ENCODE results near the gene ARHGEF5.
"Not testable (repeated sequence)": the region's sequence is repeated elsewhere in the genome, so short reads cannot be mapped to it uniquely, and the experiment has no call there.

The ARHGEF5 gene

DNA sequence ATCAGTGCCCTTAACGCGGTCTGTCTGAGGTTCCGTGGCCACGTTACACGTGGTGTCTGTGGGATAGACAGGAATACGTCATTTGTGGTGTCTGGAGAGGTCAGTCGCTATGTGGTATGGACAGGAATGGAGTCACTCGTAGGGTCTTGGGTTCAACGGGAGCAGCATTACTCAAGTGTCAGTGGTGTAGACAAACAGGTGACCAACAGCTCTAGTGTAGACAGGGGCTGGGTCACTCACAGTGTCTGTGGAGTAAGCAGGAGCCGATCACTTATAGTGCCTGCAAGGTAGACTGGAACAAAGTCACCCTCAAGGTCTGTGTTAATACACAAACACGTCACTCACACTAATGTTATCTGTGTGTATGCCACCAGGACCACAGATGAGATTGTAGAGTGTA lies 1.7 kb downstream of the ARHGEF5 start:
- H3K27me3 Mint-ChIP-seq (ENCODE audit: low read depth); H3K27ac Mint-ChIP-seq; H3K36me3 Mint-ChIP-seq (ENCODE audit: low read depth); H3K9me3 Mint-ChIP-seq; H3K4me1 Mint-ChIP-seq; H3K4me3 Mint-ChIP-seq: not testable (repeated sequence)

- H3K4me3 Mint-ChIP-seq; H3K4me1 Mint-ChIP-seq; H3K27me3 Mint-ChIP-seq (ENCODE audit: low read depth); H3K36me3 Mint-ChIP-seq (ENCODE audit: low read depth); H3K27ac Mint-ChIP-seq; H3K9me3 Mint-ChIP-seq: not testable (repeated sequence)
Measured at GRCh38 chr7:144362061-144362460, 6.9 kb downstream of the ARHGEF5 start.

- not testable (repeated sequence) for H3K4me1 Mint-ChIP-seq; H3K9me3 Mint-ChIP-seq; H3K36me3 Mint-ChIP-seq (ENCODE audit: low read depth); H3K27me3 Mint-ChIP-seq (ENCODE audit: low read depth); H3K27ac Mint-ChIP-seq; H3K4me3 Mint-ChIP-seq
Measured at GRCh38 chr7:144365523-144365922, 10.3 kb downstream of the ARHGEF5 start.

- not testable (repeated sequence) for H3K27me3 Mint-ChIP-seq (ENCODE audit: low read depth)
Measured at GRCh38 chr7:144367250-144367649, 12.0 kb downstream of the ARHGEF5 start.

DNA sequence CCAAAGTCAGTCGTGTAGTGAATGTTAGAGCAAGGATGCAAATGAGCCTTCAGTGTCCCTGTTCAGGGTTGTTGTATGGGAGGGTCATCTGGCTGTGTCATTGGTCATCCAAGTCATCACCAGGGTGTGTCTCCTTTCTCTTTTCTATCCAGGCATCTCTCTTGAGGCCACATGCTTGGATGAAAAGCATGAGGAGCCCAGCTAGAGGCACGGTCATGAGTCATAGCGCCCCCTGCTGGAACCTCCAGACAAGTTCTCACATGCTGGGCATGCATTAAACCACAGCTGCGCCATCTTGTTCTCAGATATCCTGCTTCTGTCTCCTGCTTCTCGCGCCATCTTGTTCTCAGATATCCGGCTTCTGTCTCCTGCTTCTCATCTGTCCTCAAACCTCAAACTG lies 14.0 kb downstream of the ARHGEF5 start:
- not testable (repeated sequence) for H3K4me1 Mint-ChIP-seq; H3K36me3 Mint-ChIP-seq (ENCODE audit: low read depth); H3K4me3 Mint-ChIP-seq; H3K9me3 Mint-ChIP-seq; H3K27me3 Mint-ChIP-seq (ENCODE audit: low read depth); H3K27ac Mint-ChIP-seq

More at GRCh38 chr7:144367250-144367649, 12.0 kb downstream of the ARHGEF5 start:
- H3K27ac Mint-ChIP-seq; H3K36me3 Mint-ChIP-seq (ENCODE audit: low read depth); H3K9me3 Mint-ChIP-seq; H3K4me3 Mint-ChIP-seq; H3K4me1 Mint-ChIP-seq: not testable (repeated sequence)

GRCh38 chr7:144378651-144379050 lies 23.4 kb downstream of the ARHGEF5 start:
- TF ChIP-seq, protein P1, sequence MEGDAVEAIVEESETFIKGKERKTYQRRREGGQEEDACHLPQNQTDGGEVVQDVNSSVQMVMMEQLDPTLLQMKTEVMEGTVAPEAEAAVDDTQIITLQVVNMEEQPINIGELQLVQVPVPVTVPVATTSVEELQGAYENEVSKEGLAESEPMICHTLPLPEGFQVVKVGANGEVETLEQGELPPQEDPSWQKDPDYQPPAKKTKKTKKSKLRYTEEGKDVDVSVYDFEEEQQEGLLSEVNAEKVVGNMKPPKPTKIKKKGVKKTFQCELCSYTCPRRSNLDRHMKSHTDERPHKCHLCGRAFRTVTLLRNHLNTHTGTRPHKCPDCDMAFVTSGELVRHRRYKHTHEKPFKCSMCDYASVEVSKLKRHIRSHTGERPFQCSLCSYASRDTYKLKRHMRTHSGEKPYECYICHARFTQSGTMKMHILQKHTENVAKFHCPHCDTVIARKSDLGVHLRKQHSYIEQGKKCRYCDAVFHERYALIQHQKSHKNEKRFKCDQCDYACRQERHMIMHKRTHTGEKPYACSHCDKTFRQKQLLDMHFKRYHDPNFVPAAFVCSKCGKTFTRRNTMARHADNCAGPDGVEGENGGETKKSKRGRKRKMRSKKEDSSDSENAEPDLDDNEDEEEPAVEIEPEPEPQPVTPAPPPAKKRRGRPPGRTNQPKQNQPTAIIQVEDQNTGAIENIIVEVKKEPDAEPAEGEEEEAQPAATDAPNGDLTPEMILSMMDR (IDR thresholded peaks at IDR 0.05; ENCODE audit: unreplicated experiment in 3 of 3), result no peak
- H3K27ac Mint-ChIP-seq, result no peak overlapping the region

GRCh38 chr7:144379776-144380384 lies 24.7 kb downstream of the ARHGEF5 start:
- H3K27ac Mint-ChIP-seq, result no peak overlapping the region
- no peaks in the 10 kb centered on the region for H3K4me1 Mint-ChIP-seq
- H3K36me3 Mint-ChIP-seq (ENCODE audit: low read depth), result peaks cover 25% of the 10 kb centered on the region
- no peaks in the 10 kb centered on the region for H3K9me3 Mint-ChIP-seq
- TF ChIP-seq, protein P1 (IDR thresholded peaks at IDR 0.05; ENCODE audit: unreplicated experiment in 3 of 3), result no peak
- H3K27me3 Mint-ChIP-seq (ENCODE audit: low read depth), result no peaks in the 10 kb centered on the region
- H3K4me3 Mint-ChIP-seq, result no peak overlapping the region

More at GRCh38 chr7:144378651-144379050, 23.4 kb downstream of the ARHGEF5 start:
- Mint-ChIP-seq H3K27me3 (ENCODE audit: low read depth) (no peaks in the 10 kb centered on the region), H3K9me3 (no peaks in the 10 kb centered on the region), H3K4me1 (no peaks in the 10 kb centered on the region), H3K4me3 (no peak overlapping the region), H3K36me3 (ENCODE audit: low read depth) (peaks cover 25% of the 10 kb centered on the region)

DNA sequence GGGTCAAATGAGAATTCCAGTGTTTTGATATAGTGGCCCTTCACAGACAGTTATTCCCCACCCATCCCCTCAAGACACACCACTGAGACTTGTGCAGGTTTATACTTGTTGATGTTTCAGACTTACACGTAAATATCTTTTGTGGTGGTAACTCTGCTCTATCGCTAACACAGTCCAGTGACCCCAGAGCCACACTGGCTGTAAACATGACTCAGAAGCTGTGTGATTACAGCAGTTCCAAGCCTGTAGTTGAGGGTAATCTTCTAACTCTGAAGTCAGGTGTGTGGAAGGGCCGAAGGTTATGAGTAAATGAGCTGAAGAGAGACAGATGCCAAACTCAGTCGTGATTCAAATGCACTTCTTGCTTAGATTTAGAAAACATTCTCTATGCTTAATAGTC lies 28.9 kb downstream of the ARHGEF5 start:
- no peaks in the 10 kb centered on the region for H3K9me3 Mint-ChIP-seq
- no peaks in the 10 kb centered on the region for H3K27me3 Mint-ChIP-seq (ENCODE audit: low read depth)
- TF ChIP-seq, protein P1 (IDR thresholded peaks at IDR 0.05; ENCODE audit: unreplicated experiment in 3 of 3), result no peak
- no peak overlapping the region for H3K4me3 Mint-ChIP-seq
- H3K27ac Mint-ChIP-seq, result peak overlapping the region; percentile 33 to 69 (median 67)
- peaks cover 9% of the 10 kb centered on the region for H3K36me3 Mint-ChIP-seq (ENCODE audit: low read depth)
- no peaks in the 10 kb centered on the region for H3K4me1 Mint-ChIP-seq
